ENCODE results near the gene VAMP5. TPM values are rescaled to one million over a fixed set of nuclear protein-coding genes. Genes with fewer than 3 reads are reported as not detected.

The VAMP5 gene
- total RNA-seq, 1 experiment from 2014 or later, result 1.9 TPM

- ATAC-seq (peak; percentile 5; the same call in 1 of the 2 replicates), DNase-seq (ENCODE audit: low read depth, low spot score) (no peak)
- intact Hi-C loops (cut with micrococcal nuclease), result no loop called here
- peaks cover 21 to 56% of the 10 kb centered on the region in 2 experiments for H3K36me3 ChIP-seq (ENCODE audit: control insufficient read depth in 1 of 2, insufficient read depth in 2 of 2, low read length in 2 of 2)
- H3K4me2 ChIP-seq (ENCODE audit: low read length), result no peak overlapping the region
- H3K9ac ChIP-seq (ENCODE audit: low read length), result no peak overlapping the region
- H3K9me2 ChIP-seq (ENCODE audit: insufficient read depth), result no peaks in the 10 kb centered on the region
- TF ChIP-seq POLR2AphosphoS5 (IDR thresholded peaks at IDR 0.05; ENCODE audit: low read depth, low read length) (peak; percentile 69), SIN3A (IDR thresholded peaks at IDR 0.05; ENCODE audit: low read depth) (no peak), ZFX (IDR thresholded peaks at IDR 0.05) (no peak), TCF7L2 (IDR thresholded peaks at IDR 0.05; ENCODE audit: borderline replicate concordance, extremely low read depth, insufficient read depth, insufficient read length) (no peak), REST (IDR thresholded peaks at IDR 0.05; ENCODE audit: low read depth) (no peak)
- H2AFZ ChIP-seq (ENCODE audit: low read depth, low read length, poor library complexity, severe bottlenecking), result no peak overlapping the region
- ChIA-PET CTCF (interaction anchor here (2.0 to 5.0 kb wide), 2 partner anchors 126 to 127 kb away, joined by 6 to 118 read pairs; partner anchors contain the start of gene SH2D6), RAD21 (ENCODE audit: low non-redundant PET in 1 of 2, low total read pairs in 2 of 2, uncharacterized antibody in 2 of 2, unreplicated experiment in 2 of 2) (interaction anchor here in 1 of 2 experiments (1.4 kb wide), 1 partner anchor 127 kb away, joined by 3 read pairs; no protein-coding TSS in a partner anchor), POLR2A (interaction anchor here (1.0 to 15.3 kb wide), 16 partner anchors 7 to 156 kb away, joined by 3 to 236 read pairs (median 4); partner anchors contain the start of genes GGCX, MAT2A and SH2D6)
- H3K9me3 ChIP-seq (ENCODE audit: control insufficient read depth in 1 of 2, insufficient read depth in 1 of 2, low read depth in 1 of 2, low read length in 2 of 2), result no peaks in the 10 kb centered on the region
- no peak overlapping the region for H3K4me3 ChIP-seq (replicated peaks in 1 of 2; ENCODE audit: low read depth in 1 of 2, low read length in 2 of 2)
- no peaks in the 10 kb centered on the region for H3K27me3 ChIP-seq (ENCODE audit: insufficient read depth, low read length)
- peak overlapping the region; percentile 34; the same call in 1 of the 2 replicates for H3K27ac ChIP-seq (ENCODE audit: low read depth, low read length)
- BruUV-seq (replicated peaks), result no TSS peak
- peaks cover 18% of the 10 kb centered on the region; the same call in 1 of the 2 replicates for H4K20me1 ChIP-seq (ENCODE audit: insufficient read depth)
- peaks cover 0 to 12% of the 10 kb centered on the region in 2 experiments; a peak in 1 of 4 replicates for H3K4me1 ChIP-seq (ENCODE audit: control insufficient read depth in 1 of 2, insufficient read depth in 2 of 2, low read length in 2 of 2)
- peaks cover 13% of the 10 kb centered on the region for H3K79me2 ChIP-seq (ENCODE audit: insufficient read depth, low read length)
Measured at GRCh38 chr2:85547089-85547858, 37.0 kb upstream of the VAMP5 start.

Measured in HCT116 (cell line).